ENCODE data around the gene TCF7.

Gene TCF7

DNA sequence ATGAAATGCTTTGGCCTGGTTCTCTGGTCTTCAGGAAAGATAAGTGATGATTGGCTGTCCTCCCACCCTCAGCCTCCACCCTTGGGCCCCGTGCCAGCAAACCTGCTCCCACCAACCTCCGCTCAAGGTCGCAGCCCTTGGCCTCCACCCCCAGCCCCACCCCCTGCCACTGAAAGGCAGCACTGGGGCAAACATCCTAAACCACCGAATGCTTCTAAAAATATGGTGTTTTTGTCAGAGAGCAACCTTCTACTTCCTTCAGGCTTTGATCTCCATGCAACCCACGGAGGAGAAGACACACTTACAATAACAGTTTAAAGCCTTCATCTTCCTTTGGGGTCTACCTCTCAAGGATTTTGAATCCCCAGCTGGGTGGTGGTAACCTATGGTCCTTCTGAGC is 24.0 kb upstream of the TCF7 start:
- DNase-seq (ENCODE audit: low spot score): no peak

- no peak for DNase-seq (ENCODE audit: low spot score)
These were observed 22.8 kb upstream of the TCF7 start for GRCh38 chr5:134091626-134092121.

GRCh38 chr5:134092875-134093274 is 21.6 kb upstream of the TCF7 start:
- DNase-seq (ENCODE audit: low spot score): no peak

GRCh38 chr5:134093351-134093750 is 21.1 kb upstream of the TCF7 start:
- no peak for DNase-seq (ENCODE audit: low spot score)

- no peak for DNase-seq (ENCODE audit: low spot score)
These were observed 19.2 kb upstream of the TCF7 start for GRCh38 chr5:134095293-134095692.

DNA sequence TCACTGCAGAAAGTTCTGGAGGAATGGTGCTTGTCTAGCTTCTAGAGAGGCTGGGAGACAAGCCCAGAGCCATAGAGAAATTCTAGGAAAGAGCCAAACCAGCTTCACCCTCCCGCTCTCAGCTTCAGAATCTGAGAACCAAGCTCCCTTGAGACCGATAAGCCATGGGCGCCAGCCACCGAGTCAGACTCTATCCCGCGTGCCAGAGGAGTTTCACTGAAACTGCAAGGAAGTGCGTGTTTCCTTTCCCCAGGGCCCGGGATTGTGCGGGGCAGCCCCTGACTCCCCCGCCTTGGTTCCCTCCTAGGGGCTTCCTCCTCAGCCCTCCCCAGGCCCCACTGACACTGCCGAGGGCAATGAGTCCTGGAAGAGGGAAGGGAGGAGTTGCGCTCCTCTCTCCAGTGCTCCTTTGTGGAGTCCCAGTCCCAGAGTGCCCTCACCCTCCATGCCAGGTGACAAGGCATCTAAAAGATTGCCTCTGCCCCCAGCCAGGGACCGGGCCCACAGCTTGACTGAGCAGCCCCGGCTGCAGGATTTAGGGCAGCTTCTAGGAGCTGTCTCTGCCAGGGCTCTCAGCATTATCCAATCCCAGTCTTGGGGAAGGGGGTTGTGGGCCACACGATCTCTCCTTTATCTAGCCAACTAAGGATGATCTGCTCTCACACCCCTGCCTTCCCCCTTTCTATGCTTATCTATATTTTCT is 18.4 kb upstream of the TCF7 start:
- DNase-seq (ENCODE audit: low spot score): no peak

- no peak for DNase-seq (ENCODE audit: low spot score)
These were observed 17.2 kb upstream of the TCF7 start for GRCh38 chr5:134097211-134097749.

GRCh38 chr5:134098690-134099089 is 15.8 kb upstream of the TCF7 start:
- DNase-seq (ENCODE audit: low spot score): no peak

DNA sequence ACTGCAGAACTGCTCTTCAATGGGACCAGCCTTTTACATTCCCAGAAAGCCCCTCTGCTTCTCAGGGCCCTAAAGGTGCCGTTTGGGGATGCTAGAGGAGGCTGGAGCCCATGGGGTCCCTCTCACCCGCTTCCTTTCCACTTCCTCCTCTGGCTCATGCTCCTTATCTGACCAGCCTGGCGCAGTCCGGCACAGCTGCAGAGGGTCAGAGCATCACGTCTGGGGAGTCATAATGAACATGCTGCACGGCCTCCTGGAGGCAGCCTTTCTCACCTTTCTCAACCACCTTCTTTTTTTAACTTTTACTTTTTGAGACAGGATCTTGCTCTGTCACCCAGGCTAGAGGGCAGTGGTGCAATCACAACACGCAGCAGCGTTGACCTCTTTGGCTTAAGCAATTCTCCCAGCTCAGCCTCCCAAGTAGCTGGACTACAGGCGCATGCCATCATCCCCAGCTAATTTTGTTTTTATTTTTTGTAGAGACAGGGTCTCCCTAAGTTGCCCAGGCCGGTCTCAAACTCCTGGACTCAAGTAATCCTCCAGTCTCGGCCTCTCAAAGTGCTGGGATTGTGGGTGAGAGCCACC is 15.1 kb upstream of the TCF7 start:
- DNase-seq (ENCODE audit: low spot score): no peak

DNA sequence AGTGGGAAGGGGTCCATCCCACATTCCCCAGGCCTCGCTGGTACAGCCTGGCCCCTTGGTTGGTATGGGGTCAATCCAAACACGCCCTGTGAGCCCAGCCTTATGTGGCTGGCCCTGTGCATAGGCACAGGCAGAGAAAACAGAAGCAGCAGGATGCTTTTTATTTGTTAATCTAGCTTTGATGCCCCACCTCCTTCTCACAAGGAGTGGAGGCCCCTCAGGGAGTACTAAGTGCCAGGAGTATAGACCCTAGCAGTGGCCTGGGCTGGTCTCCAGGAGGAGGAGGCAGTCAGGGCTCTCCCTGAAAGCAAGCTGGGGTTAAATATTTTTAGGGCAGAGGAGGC is 14.6 kb upstream of the TCF7 start:
- no peak for DNase-seq (ENCODE audit: low spot score)

DNA sequence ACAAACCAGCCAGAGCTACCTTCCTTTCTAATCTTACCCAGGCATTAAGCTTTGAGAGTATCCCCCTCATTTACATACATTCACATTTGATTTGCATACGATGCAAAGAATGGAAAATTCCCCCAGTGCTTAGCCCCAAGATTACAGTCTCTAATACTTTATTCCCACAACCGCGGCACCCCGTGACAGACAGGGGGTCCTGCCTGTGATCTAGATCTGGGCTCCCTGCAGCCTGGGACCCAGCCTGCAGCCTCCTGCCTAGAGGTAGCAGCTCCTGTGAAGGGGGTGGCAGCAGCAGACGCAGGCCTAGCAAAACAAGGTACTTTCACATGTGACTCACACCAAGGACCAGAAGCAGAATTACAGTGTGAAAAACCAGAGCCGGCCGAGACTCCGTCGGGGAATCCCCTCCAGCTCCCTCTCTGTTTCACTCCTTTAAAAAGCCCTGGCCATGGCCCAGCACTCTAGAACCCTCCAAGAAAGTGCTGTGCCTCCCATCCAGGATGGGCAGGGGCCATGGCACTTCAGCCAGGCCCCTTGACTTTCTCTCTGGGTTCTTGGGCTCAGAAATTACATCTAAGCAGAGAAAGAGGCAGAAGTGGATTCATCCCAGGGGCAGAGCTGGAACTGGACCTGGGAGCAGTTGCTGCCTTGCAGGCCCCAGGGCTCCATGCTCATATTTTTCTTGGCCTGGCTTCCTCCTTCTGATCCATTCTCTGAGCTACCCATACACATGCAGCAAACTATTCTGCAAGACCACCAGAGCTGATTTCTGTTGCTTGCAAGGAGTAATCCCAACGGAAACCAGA is 14.0 kb upstream of the TCF7 start:
- DNase-seq (ENCODE audit: low spot score): no peak

GRCh38 chr5:134101686-134102439 is 12.6 kb upstream of the TCF7 start:
- peak; percentile 53 for DNase-seq (ENCODE audit: low spot score)

- no peak for DNase-seq (ENCODE audit: low spot score)
These were observed 11.1 kb upstream of the TCF7 start for GRCh38 chr5:134103397-134103796.

- no peak for DNase-seq (ENCODE audit: low spot score)
These were observed 10.4 kb upstream of the TCF7 start for GRCh38 chr5:134103998-134104654.

- no peak for DNase-seq (ENCODE audit: low spot score)
These were observed 7.3 kb upstream of the TCF7 start for GRCh38 chr5:134106991-134107701.

GRCh38 chr5:134107779-134108178 is 6.7 kb upstream of the TCF7 start:
- no peak for DNase-seq (ENCODE audit: low spot score)

DNA sequence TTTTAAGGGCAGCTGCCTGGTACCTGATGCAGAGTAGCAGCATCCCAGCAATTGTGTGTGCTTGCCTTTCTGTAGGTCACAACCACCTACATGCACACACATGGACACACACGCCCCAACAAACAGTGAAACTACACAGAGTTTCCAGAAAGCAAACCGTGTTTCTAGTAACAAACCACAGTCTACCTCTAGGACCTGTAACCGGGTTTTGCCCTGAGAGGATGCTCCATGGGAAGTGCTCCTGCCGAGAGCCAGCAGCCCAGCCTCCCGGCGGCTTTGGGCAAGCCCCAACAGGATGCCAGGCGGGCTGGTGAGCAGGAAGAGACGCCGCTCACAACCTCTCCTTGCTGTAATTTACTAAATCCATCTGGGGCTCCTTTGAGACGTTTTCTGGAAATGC is 4.1 kb upstream of the TCF7 start:
- no peak for DNase-seq (ENCODE audit: low spot score)

DNA sequence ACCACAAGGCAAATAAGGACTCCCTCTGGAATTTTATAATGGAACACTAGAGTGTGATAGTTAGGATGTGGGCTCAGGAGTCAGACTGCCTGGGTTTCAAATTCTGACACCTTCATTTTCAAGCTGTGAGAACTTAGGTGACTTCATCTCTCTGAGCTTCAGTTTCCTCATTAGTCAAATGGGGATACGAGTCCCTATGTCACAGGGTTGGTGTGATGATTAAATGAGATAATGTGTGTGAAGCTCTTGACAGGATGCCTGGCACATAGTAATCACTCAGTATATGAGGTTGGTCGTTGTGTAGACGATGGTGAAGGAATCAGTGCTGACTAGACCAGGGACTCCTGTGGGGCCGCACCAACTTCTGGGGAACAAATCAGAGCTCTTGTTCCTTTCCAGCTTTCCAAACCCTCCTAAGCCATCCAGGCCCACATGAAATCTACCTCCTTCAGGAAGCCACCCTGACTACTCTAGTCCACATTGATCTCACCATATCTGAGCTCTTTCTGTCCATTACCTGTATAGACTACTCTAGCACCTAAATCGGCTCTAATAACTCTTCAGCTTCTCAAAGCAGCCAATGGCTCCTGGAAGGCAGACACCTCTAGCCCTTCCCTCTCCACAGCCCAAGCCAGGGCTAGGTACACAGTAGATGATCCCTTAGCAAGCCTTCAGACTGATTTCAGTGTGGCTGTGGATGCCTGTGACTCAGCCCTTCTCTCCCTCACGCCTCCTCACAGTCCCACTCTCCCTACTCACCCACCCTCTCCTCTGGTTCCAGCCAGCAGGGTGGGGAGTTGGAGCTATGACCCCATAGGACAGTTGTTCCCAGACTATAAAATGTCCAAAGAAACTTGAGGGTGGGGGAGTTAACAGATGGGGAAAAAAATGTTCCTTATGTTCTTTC is 2.5 kb upstream of the TCF7 start:
- no peak for DNase-seq (ENCODE audit: low spot score)

DNA sequence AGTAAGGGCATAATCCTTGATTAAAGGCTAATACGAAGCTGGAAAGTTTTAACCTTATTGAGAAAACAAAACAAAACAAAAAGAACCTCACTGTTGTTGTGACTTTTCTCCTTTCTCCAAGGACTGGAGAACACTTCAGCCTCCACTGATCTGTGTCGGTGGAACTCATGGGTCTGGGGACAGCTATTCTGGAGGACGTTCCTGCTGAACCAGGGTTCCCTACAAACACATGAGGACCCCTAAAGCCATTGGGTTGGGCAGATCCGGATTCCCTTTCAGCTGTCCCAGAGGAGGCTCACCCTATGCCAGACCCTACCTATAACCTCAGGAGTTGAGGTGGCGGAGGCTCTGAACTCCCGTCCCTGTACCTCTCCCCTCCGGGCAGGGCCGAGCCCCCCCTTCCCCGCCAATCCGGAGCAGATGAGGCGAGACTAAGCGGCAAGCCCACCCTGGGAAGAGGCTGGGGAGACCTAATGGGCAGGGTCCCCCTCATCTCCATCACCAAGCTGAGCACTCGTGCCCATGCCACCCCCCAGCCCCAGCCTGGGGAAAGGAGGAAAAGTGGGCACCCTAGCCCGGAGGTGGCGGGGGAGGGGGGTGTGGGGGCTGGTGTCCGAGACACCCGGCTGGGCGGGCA is 1.6 kb upstream of the TCF7 start:
- DNase-seq (ENCODE audit: low spot score): no peak
